Psoas muscle (tissue), 8 donors: Measurements from ENCODE around the gene FOXP1. TPM values are rescaled to one million over a fixed set of nuclear protein-coding genes. Genes with fewer than 3 reads are reported as not detected.

ENCODE experiments used
- ATAC-seq, 4 donors: fragments of 200-7000 bp; cut with Tn5 transposase; one replicate each; pipeline ENCODE4 v1.9.1; 2020; ENCODE audit warnings: moderate library complexity in 3 of 4, mild to moderate bottlenecking in 2 of 4
- DNase-seq, 2 donors: peaks; one replicate each; pipeline ENCODE4 v3.0.0-alpha.2; 2020
- H3K27ac ChIP-seq: fragments of 200-600 bp; one replicate; pipeline ENCODE4 v1.8.0; 2022
- H3K27me3 ChIP-seq, 3 donors: fragments of 200-600 bp in 1 of 3; one replicate each; pipeline versions ENCODE4 v1.6.1 to v1.8.0; 2013 to 2022; ENCODE audit warnings: low read length in 2 of 3, mild to moderate bottlenecking in 2 of 3, moderate library complexity in 1 of 3; ENCODE audit not compliant: insufficient read depth in 3 of 3
- H3K36me3 ChIP-seq, 2 donors: fragments of 200-600 bp in 1 of 2; one replicate each; pipeline versions ENCODE4 v1.6.1 to v1.8.0; 2013 to 2022; ENCODE audit warnings: low read depth in 1 of 2, mild to moderate bottlenecking in 1 of 2, moderate library complexity in 1 of 2; ENCODE audit not compliant: insufficient read depth in 1 of 2
- H3K4me1 ChIP-seq: fragments of 200-600 bp; one replicate; pipeline ENCODE4 v1.8.0; 2022
- H3K4me3 ChIP-seq: fragments of 200-600 bp; one replicate; pipeline ENCODE4 v1.8.0; 2022; ENCODE audit warnings: mild to moderate bottlenecking
- H3K9me3 ChIP-seq: fragments of 200-600 bp; one replicate; pipeline ENCODE4 v1.8.0; 2022
- CTCF ChIP-seq: fragments of 200-600 bp; IDR thresholded peaks from one replicate; pipeline ENCODE4 v1.8.0; 2022; ENCODE audit warnings: antibody characterized with exemption
- WGBS, 3 donors: extraction: QIAGEN DNeasy Blood & Tissue Kit; methylation state at CpG; one replicate each; pipeline versions ENCODE4 v1.1.6 to v1.1.7; 2013; 5-methylcytosine and 5-hydroxymethylcytosine counted together
- intact Hi-C, 2 donors: fragments of 100-400 bp; cut with DNase I; formaldehyde crosslinking; loops; one replicate each; pipeline versions ENCODE4 v1.11.0 to v1.14.2; 2022
- polyA plus RNA-seq, 3 donors: library from polyadenylated mRNA; stranded (reverse); fragments of 200-250 nt; gene quantifications; one replicate each; pipeline ENCODE4 v1.2.3, GENCODE V29; 2013
- total RNA-seq, 4 donors: library from RNA; stranded (reverse); fragmentation: NEBNext Ultra II Directional in 2 of 4; extraction: Animal tissue kit (Norgen Biotek cat#: 25700) in 2 of 4; gene quantifications; one replicate each; pipeline versions ENCODE4 v1.2.1 to v1.2.4, GENCODE V29; 2021 to 2023
- donor health status: healthy with polysubstance abuse.
- donor health status: DM: no; HTN: no; CAD: no; lungs with moderate emphysema.
- donor health status: Bipolar disorder and iron deficiency.
- donor health status: healthy.
- donor health status: DM: yes; HTN: yes; CAD: no.
- donor health status: DM: no; HTN: no; CAD: no.
- donor health status: DM: no; HTN: no; CAD: no.
- donor health status: DM: yes; HTN: yes; CAD: no.

The FOXP1 gene
- total and polyA plus RNA-seq, 7 donors = 2.6 to 26.4 (median 15.4) TPM

GRCh38 chr3:71503525-71504249 lies 79.8 kb downstream of the FOXP1 start:
- no peaks in the 10 kb centered on the region for H3K36me3 ChIP-seq
- no peak overlapping the region for H3K4me3 ChIP-seq
- TF ChIP-seq CTCF = no peak
- no peaks in the 10 kb centered on the region for H3K27me3 ChIP-seq
- WGBS, 3 donors = 86 to 92% (median 90%) methylated on average over 10 of the region's 10 CpGs
- DNase-seq (no peak), ATAC-seq (no peak)
- H3K27ac ChIP-seq = no peak overlapping the region
- H3K9me3 ChIP-seq = no peaks in the 10 kb centered on the region
- intact Hi-C loops = loop anchor here in 1 of 2 donors (10.0 kb wide), 1 partner anchor 189 kb away; no protein-coding TSS in a partner anchor
- peaks cover 13% of the 10 kb centered on the region for H3K4me1 ChIP-seq

GRCh38 chr3:71502066-71502625 lies 81.4 kb downstream of the FOXP1 start:
- TF ChIP-seq CTCF = no peak
- Histone ChIP-seq H3K27ac (peak overlapping the region; percentile 23), H3K36me3 (no peaks in the 10 kb centered on the region), H3K27me3 (no peaks in the 10 kb centered on the region), H3K4me3 (no peak overlapping the region), H3K9me3 (no peaks in the 10 kb centered on the region), H3K4me1 (peaks cover 28% of the 10 kb centered on the region)
- intact Hi-C loops = loop anchor here in 1 of 2 donors (10.0 kb wide), 1 partner anchor 187 kb away; no protein-coding TSS in a partner anchor
- WGBS, 3 donors = 72 to 80% (median 73%) methylated on average over 5 of the region's 5 CpGs
- ATAC-seq (no peak), DNase-seq (no peak)

GRCh38 chr3:71500696-71501095 lies 82.8 kb downstream of the FOXP1 start:
- H3K27me3 ChIP-seq = no peaks in the 10 kb centered on the region
- no peaks in the 10 kb centered on the region for H3K9me3 ChIP-seq
- no peaks in the 10 kb centered on the region for H3K36me3 ChIP-seq
- no peak for TF ChIP-seq CTCF
- DNase-seq (no peak), ATAC-seq (no peak)
- WGBS, 3 donors = 46 to 75% (median 50%) methylated on average over 6 of the region's 6 CpGs
- intact Hi-C loops = loop anchor here in 1 of 2 donors (10.0 kb wide), 1 partner anchor 186 kb away; no protein-coding TSS in a partner anchor
- no peak overlapping the region for H3K27ac ChIP-seq
- no peak overlapping the region for H3K4me3 ChIP-seq
- peaks cover 42% of the 10 kb centered on the region for H3K4me1 ChIP-seq

- no peak overlapping the region for H3K27ac ChIP-seq
- no peak for TF ChIP-seq CTCF
- no peaks in the 10 kb centered on the region for H3K36me3 ChIP-seq
- ATAC-seq (no peak), DNase-seq (no peak)
- no peaks in the 10 kb centered on the region for H3K27me3 ChIP-seq
- peaks cover 44% of the 10 kb centered on the region for H3K4me1 ChIP-seq
- no peaks in the 10 kb centered on the region for H3K9me3 ChIP-seq
- WGBS, 3 donors = 95 to 98% (median 97%) methylated on average over 6 of the region's 6 CpGs
- intact Hi-C loops = loop anchor here in 1 of 2 donors (5.0 kb wide), 1 partner anchor 63 kb away; no protein-coding TSS in a partner anchor
- no peak overlapping the region for H3K4me3 ChIP-seq
Measured at GRCh38 chr3:71499227-71499876, 84.2 kb downstream of the FOXP1 start.
